ENCODE measurements around the gene HHLA2. TPM values are rescaled to one million over a fixed set of nuclear protein-coding genes. Genes with fewer than 3 reads are reported as not detected.

HHLA2 gene
- polyA plus RNA-seq, 1 donor (not counting 4 experiments of a cell fraction or from before 2014, with no cell fraction given): not detected

DNA sequence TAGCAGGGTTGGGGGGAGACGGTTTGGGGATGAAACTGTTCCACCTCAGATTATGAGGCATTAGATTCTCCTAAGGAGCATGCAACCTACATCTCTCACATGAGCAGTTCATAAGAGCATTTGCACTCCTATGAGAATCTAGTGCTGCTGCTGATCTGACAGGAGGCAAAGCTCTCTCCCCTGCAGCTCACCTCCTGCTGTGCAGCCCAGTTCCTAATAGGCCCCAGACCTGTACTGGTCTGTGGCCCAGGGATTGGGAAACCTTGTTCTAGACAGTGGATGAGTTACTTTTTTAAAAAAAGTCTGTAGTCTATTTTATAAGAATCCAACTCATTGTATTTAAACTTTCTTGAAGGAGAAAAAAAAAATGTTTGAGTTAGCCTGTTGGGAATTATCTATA lies 100.0 kb downstream of the HHLA2 start:
- FAIRE-seq (no peak), DNase-seq (ENCODE audit: low read depth, low spot score) (no peak)
- Histone ChIP-seq H3K4me1 (ENCODE audit: control insufficient read depth, extremely low read depth, insufficient read depth, low read length) (no peaks in the 10 kb centered on the region), H3K9ac (ENCODE audit: control insufficient read depth, extremely low read depth, insufficient read depth, low read length) (no peak overlapping the region), H3K27ac (ENCODE audit: control insufficient read depth, insufficient read depth, low read length) (no peak overlapping the region), H3K9me1 (ENCODE audit: control insufficient read depth, extremely low read depth, insufficient read depth, low read length) (no peaks in the 10 kb centered on the region), H3K27me3 (ENCODE audit: control insufficient read depth, extremely low read depth, insufficient read depth, low read length) (no peaks in the 10 kb centered on the region), H4K20me1 (ENCODE audit: control insufficient read depth, extremely low read depth, insufficient read depth, low read length) (no peaks in the 10 kb centered on the region), H3K79me2 (ENCODE audit: control insufficient read depth, insufficient read depth, low read length) (no peaks in the 10 kb centered on the region), H2AFZ (ENCODE audit: control insufficient read depth, low read length) (no peak overlapping the region), H3K4me3 (ENCODE audit: control insufficient read depth in 2 of 3, extremely low read depth in 1 of 3, insufficient read depth in 2 of 3, low read depth in 1 of 3, low read length in 3 of 3) (no peak overlapping the region), H3K4me2 (ENCODE audit: control insufficient read depth, extremely low read depth, insufficient read depth, low read depth, low read length) (no peak overlapping the region), H3K9me3 (ENCODE audit: control insufficient read depth, low read depth, low read length) (no peaks in the 10 kb centered on the region), H3K36me3 (ENCODE audit: control insufficient read depth in 2 of 2, extremely low read depth in 1 of 2, insufficient read depth in 2 of 2, low read length in 2 of 2) (no peaks in the 10 kb centered on the region)
- no peak for TF ChIP-seq CTCF (optimal IDR thresholded peaks at IDR 0.05 in 1 of 3, IDR thresholded peaks at IDR 0.05 in 1 of 3, conservative IDR thresholded peaks at IDR 0.05 in 1 of 3; ENCODE audit: extremely low read depth in 1 of 3, insufficient read depth in 2 of 3, low read length in 3 of 3)
- TF ChIP-seq EZH2 (IDR thresholded peaks at IDR 0.05; ENCODE audit: low read length): no peak
- dilution Hi-C loops (cut with MboI; ENCODE audit: extremely low pct_ligation_motif_present, low sequenced_read_pairs): no loop called here

DNA sequence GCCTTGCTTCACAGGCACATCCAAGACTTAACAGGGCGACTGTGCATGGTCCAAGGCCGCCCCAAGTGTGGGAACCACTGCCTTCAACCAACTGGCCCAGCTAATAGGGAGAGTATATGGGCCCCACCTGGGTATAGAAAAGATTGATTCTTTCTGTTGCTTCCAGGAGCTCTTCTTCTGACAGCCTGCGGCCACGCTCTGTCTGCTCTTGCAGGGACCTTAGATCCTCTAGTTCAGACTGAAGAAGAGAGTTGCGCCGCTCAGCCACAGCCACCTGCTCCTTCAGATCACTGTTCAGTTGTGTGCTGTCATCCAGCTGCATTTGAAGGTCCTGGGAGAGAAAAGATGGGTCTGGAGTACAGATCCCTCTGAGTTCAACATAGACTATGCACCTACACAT lies 102.2 kb downstream of the HHLA2 start:
- FAIRE-seq (no peak), DNase-seq (ENCODE audit: low read depth, low spot score) (no peak)
- dilution Hi-C loops (cut with MboI; ENCODE audit: extremely low pct_ligation_motif_present, low sequenced_read_pairs): no loop called here

More for the DNA sequence above, 102.2 kb downstream of the HHLA2 start:
- H3K4me2 ChIP-seq (ENCODE audit: control insufficient read depth, extremely low read depth, insufficient read depth, low read depth, low read length): no peak overlapping the region
- H3K79me2 ChIP-seq (ENCODE audit: control insufficient read depth, insufficient read depth, low read length): no peaks in the 10 kb centered on the region
- TF ChIP-seq EZH2 (IDR thresholded peaks at IDR 0.05; ENCODE audit: low read length) (no peak), CTCF (optimal IDR thresholded peaks at IDR 0.05 in 1 of 3, IDR thresholded peaks at IDR 0.05 in 1 of 3, conservative IDR thresholded peaks at IDR 0.05 in 1 of 3; ENCODE audit: extremely low read depth in 1 of 3, insufficient read depth in 2 of 3, low read length in 3 of 3) (no peak)
- no peak overlapping the region for H3K9ac ChIP-seq (ENCODE audit: control insufficient read depth, extremely low read depth, insufficient read depth, low read length)
- no peak overlapping the region for H3K4me3 ChIP-seq (ENCODE audit: control insufficient read depth in 2 of 3, extremely low read depth in 1 of 3, insufficient read depth in 2 of 3, low read depth in 1 of 3, low read length in 3 of 3)
- no peaks in the 10 kb centered on the region for H3K9me3 ChIP-seq (ENCODE audit: control insufficient read depth, low read depth, low read length)
- H3K9me1 ChIP-seq (ENCODE audit: control insufficient read depth, extremely low read depth, insufficient read depth, low read length): no peaks in the 10 kb centered on the region
- no peaks in the 10 kb centered on the region for H3K4me1 ChIP-seq (ENCODE audit: control insufficient read depth, extremely low read depth, insufficient read depth, low read length)
- no peaks in the 10 kb centered on the region for H3K27me3 ChIP-seq (ENCODE audit: control insufficient read depth, extremely low read depth, insufficient read depth, low read length)
- H2AFZ ChIP-seq (ENCODE audit: control insufficient read depth, low read length): no peak overlapping the region
- no peaks in the 10 kb centered on the region for H4K20me1 ChIP-seq (ENCODE audit: control insufficient read depth, extremely low read depth, insufficient read depth, low read length)
- no peak overlapping the region for H3K27ac ChIP-seq (ENCODE audit: control insufficient read depth, insufficient read depth, low read length)
- no peaks in the 10 kb centered on the region for H3K36me3 ChIP-seq (ENCODE audit: control insufficient read depth in 2 of 2, extremely low read depth in 1 of 2, insufficient read depth in 2 of 2, low read length in 2 of 2)

Data from keratinocyte (primary cell).